ENCODE results near the gene CPZ. TPM values are rescaled to one million over a fixed set of nuclear protein-coding genes. Genes with fewer than 3 reads are reported as not detected.
"Not testable (repeated sequence)": the region's sequence is repeated elsewhere in the genome, so short reads cannot be mapped to it uniquely, and the experiment has no call there.

CPZ gene
- total RNA-seq, 2 experiments from 2014 or later: 0.21 to 0.23 TPM

- no peak overlapping the region for H3K4me3 Mint-ChIP-seq
- ChIA-PET CTCF (no interaction called here), POLR2A (no interaction called here)
- no peak for ATAC-seq
- peaks cover 4% of the 10 kb centered on the region for H3K27me3 Mint-ChIP-seq (ENCODE audit: low read depth)
- DNase-seq: no peak
- H3K27ac Mint-ChIP-seq: no peak overlapping the region
- no peaks in the 10 kb centered on the region for H3K9me3 Mint-ChIP-seq (ENCODE audit: insufficient read depth)
- no peaks in the 10 kb centered on the region for H3K4me1 Mint-ChIP-seq (ENCODE audit: low read depth)
- H3K36me3 Mint-ChIP-seq (ENCODE audit: low read depth): no peaks in the 10 kb centered on the region
Observed at GRCh38 chr4:8559011-8559410, 33.6 kb upstream of the CPZ start.

GRCh38 chr4:8559524-8560264, 32.9 kb upstream of the CPZ start:
- ATAC-seq: no peak
- H3K9me3 Mint-ChIP-seq (ENCODE audit: insufficient read depth): no peaks in the 10 kb centered on the region
- H3K4me3 Mint-ChIP-seq: no peak overlapping the region
- no peak for DNase-seq
- H3K4me1 Mint-ChIP-seq (ENCODE audit: low read depth): no peaks in the 10 kb centered on the region
- no peaks in the 10 kb centered on the region for H3K36me3 Mint-ChIP-seq (ENCODE audit: low read depth)
- H3K27ac Mint-ChIP-seq: no peak overlapping the region
- POLR2A ChIA-PET: no interaction called here
- H3K27me3 Mint-ChIP-seq (ENCODE audit: low read depth): peaks cover 4% of the 10 kb centered on the region
- CTCF ChIA-PET: no interaction called here

GRCh38 chr4:8560265-8561047, 32.1 kb upstream of the CPZ start:
- H3K36me3 Mint-ChIP-seq (ENCODE audit: low read depth): no peaks in the 10 kb centered on the region
- no peak overlapping the region for H3K27ac Mint-ChIP-seq
- no peaks in the 10 kb centered on the region for H3K4me1 Mint-ChIP-seq (ENCODE audit: low read depth)
- DNase-seq (no peak), ATAC-seq (no peak)
- ChIA-PET POLR2A (no interaction called here), CTCF (no interaction called here)
- no peaks in the 10 kb centered on the region for H3K9me3 Mint-ChIP-seq (ENCODE audit: insufficient read depth)
- peaks cover 4% of the 10 kb centered on the region for H3K27me3 Mint-ChIP-seq (ENCODE audit: low read depth)
- H3K4me3 Mint-ChIP-seq: no peak overlapping the region

- ATAC-seq: no peak
Observed at GRCh38 chr4:8564595-8564994, 28.0 kb upstream of the CPZ start.

GRCh38 chr4:8568068-8568668, 24.4 kb upstream of the CPZ start:
- Mint-ChIP-seq H3K4me1 (ENCODE audit: low read depth) (no peaks in the 10 kb centered on the region), H3K4me3 (no peak overlapping the region), H3K9me3 (ENCODE audit: insufficient read depth) (no peaks in the 10 kb centered on the region), H3K27ac (no peak overlapping the region), H3K36me3 (ENCODE audit: low read depth) (no peaks in the 10 kb centered on the region), H3K27me3 (ENCODE audit: low read depth) (peaks cover 3% of the 10 kb centered on the region)
- ATAC-seq (no peak), DNase-seq (no peak)
- ChIA-PET CTCF (no interaction called here), POLR2A (no interaction called here)

More at GRCh38 chr4:8564595-8564994, 28.0 kb upstream of the CPZ start:
- ChIA-PET POLR2A (no interaction called here), CTCF (no interaction called here)
- Mint-ChIP-seq H3K27ac (no peak overlapping the region), H3K4me1 (ENCODE audit: low read depth) (no peaks in the 10 kb centered on the region), H3K27me3 (ENCODE audit: low read depth) (peaks cover 7% of the 10 kb centered on the region), H3K36me3 (ENCODE audit: low read depth) (no peaks in the 10 kb centered on the region), H3K4me3 (no peak overlapping the region), H3K9me3 (ENCODE audit: insufficient read depth) (no peaks in the 10 kb centered on the region)
- DNase-seq: no peak

- no peaks in the 10 kb centered on the region for H3K9me3 Mint-ChIP-seq (ENCODE audit: insufficient read depth)
- H3K27ac Mint-ChIP-seq: no peak overlapping the region
Observed at GRCh38 chr4:8570201-8570600, 22.4 kb upstream of the CPZ start.

GRCh38 chr4:8571702-8572685, 20.6 kb upstream of the CPZ start:
- POLR2A ChIA-PET: no interaction called here
- Mint-ChIP-seq H3K27ac (no peak overlapping the region), H3K4me1 (ENCODE audit: low read depth) (no peaks in the 10 kb centered on the region), H3K9me3 (ENCODE audit: insufficient read depth) (no peaks in the 10 kb centered on the region), H3K27me3 (ENCODE audit: low read depth) (peaks cover 3% of the 10 kb centered on the region), H3K4me3 (no peak overlapping the region), H3K36me3 (ENCODE audit: low read depth) (no peaks in the 10 kb centered on the region)
- no peak for DNase-seq
- ATAC-seq: no peak
- CTCF ChIA-PET: interaction anchor here (1.6 kb wide), 1 partner anchor 20 kb away, joined by 3 read pairs; no protein-coding TSS in a partner anchor

More at GRCh38 chr4:8570201-8570600, 22.4 kb upstream of the CPZ start:
- no peak for ATAC-seq
- Mint-ChIP-seq H3K36me3 (ENCODE audit: low read depth) (no peaks in the 10 kb centered on the region), H3K4me1 (ENCODE audit: low read depth) (no peaks in the 10 kb centered on the region), H3K27me3 (ENCODE audit: low read depth) (peaks cover 3% of the 10 kb centered on the region), H3K4me3 (no peak overlapping the region)
- ChIA-PET POLR2A (no interaction called here), CTCF (no interaction called here)
- DNase-seq: no peak

- POLR2A ChIA-PET: no interaction called here
- Mint-ChIP-seq H3K27me3 (ENCODE audit: low read depth) (no peaks in the 10 kb centered on the region), H3K4me1 (ENCODE audit: low read depth) (no peaks in the 10 kb centered on the region), H3K4me3 (no peak overlapping the region), H3K36me3 (ENCODE audit: low read depth) (no peaks in the 10 kb centered on the region), H3K9me3 (ENCODE audit: insufficient read depth) (no peaks in the 10 kb centered on the region), H3K27ac (no peak overlapping the region)
- ATAC-seq: no peak
- no peak for DNase-seq
- CTCF ChIA-PET: no interaction called here
Observed at GRCh38 chr4:8573266-8573665, 19.3 kb upstream of the CPZ start.

GRCh38 chr4:8574796-8575370, 17.7 kb upstream of the CPZ start:
- POLR2A ChIA-PET: no interaction called here
- DNase-seq: no peak
- Mint-ChIP-seq H3K27me3 (ENCODE audit: low read depth) (no peaks in the 10 kb centered on the region), H3K27ac (no peak overlapping the region), H3K9me3 (ENCODE audit: insufficient read depth) (no peaks in the 10 kb centered on the region), H3K4me3 (no peak overlapping the region), H3K4me1 (ENCODE audit: low read depth) (no peaks in the 10 kb centered on the region), H3K36me3 (ENCODE audit: low read depth) (no peaks in the 10 kb centered on the region)
- no peak for ATAC-seq
- CTCF ChIA-PET: no interaction called here

GRCh38 chr4:8575457-8575856, 17.1 kb upstream of the CPZ start:
- CTCF ChIA-PET: no interaction called here
- DNase-seq (no peak), ATAC-seq (no peak)
- Mint-ChIP-seq H3K27me3 (ENCODE audit: low read depth) (no peaks in the 10 kb centered on the region), H3K36me3 (ENCODE audit: low read depth) (no peaks in the 10 kb centered on the region), H3K4me1 (ENCODE audit: low read depth) (no peaks in the 10 kb centered on the region), H3K4me3 (no peak overlapping the region), H3K27ac (no peak overlapping the region), H3K9me3 (ENCODE audit: insufficient read depth) (no peaks in the 10 kb centered on the region)
- POLR2A ChIA-PET: no interaction called here

- H3K36me3 Mint-ChIP-seq (ENCODE audit: low read depth); CTCF ChIA-PET; ATAC-seq; DNase-seq; H3K4me1 Mint-ChIP-seq (ENCODE audit: low read depth); H3K9me3 Mint-ChIP-seq (ENCODE audit: insufficient read depth); H3K27ac Mint-ChIP-seq; H3K4me3 Mint-ChIP-seq; POLR2A ChIA-PET; H3K27me3 Mint-ChIP-seq (ENCODE audit: low read depth): not testable (repeated sequence)
Observed at GRCh38 chr4:8576591-8576990, 16.0 kb upstream of the CPZ start.

Data from activated CD8-positive, alpha-beta T cell treated with anti-CD3 and anti-CD28 coated beads, Interleukin-2, amount 10 ng/mL, durations not matched to agents 7 days and 5 days (primary cell).